ENCODE results near the gene PRAMEF13.
"Not testable (repeated sequence)": the region's sequence is repeated elsewhere in the genome, so short reads cannot be mapped to it uniquely, and the experiment has no call there.

- not testable (repeated sequence) for TF ChIP-seq GATA2, GATA3 (IDR thresholded peaks at IDR 0.05; ENCODE audit: low read depth, low read length)
Observed at GRCh38 chr1:13171548-13171947, 29.7 kb downstream of the PRAMEF13 start, which contains the start of gene PRAMEF9.
